ENCODE results near the gene DOP1B.
A peak's percentile ranks its signal among the peaks of the same experiment; 100 is the strongest.
"Not testable (repeated sequence)": the region's sequence is repeated elsewhere in the genome, so short reads cannot be mapped to it uniquely, and the experiment has no call there.

Gene DOP1B

GRCh38 chr21:36139791-36140190, 16.8 kb upstream of the DOP1B start:
- not testable (repeated sequence) for ATAC-seq

- ATAC-seq, result peak; percentile 94 to 98
Observed at GRCh38 chr21:36141513-36141925, 15.1 kb upstream of the DOP1B start.

GRCh38 chr21:36144233-36144632, 12.4 kb upstream of the DOP1B start:
- ATAC-seq, result not testable (repeated sequence)

GRCh38 chr21:36145259-36145658, 11.4 kb upstream of the DOP1B start:
- no peak for ATAC-seq

GRCh38 chr21:36147911-36148310, 8.7 kb upstream of the DOP1B start:
- no peak for ATAC-seq

- no peak for ATAC-seq
Observed at GRCh38 chr21:36148886-36149285, 7.7 kb upstream of the DOP1B start.

GRCh38 chr21:36149788-36150711, 6.6 kb upstream of the DOP1B start:
- ATAC-seq, result peak; percentile 38 to 56

GRCh38 chr21:36155603-36156338, 853 bp upstream of the DOP1B start:
- no peak for ATAC-seq

- peak; percentile 82 to 86 for ATAC-seq
Observed at GRCh38 chr21:36156339-36156814, 247 bp upstream of the DOP1B start.

- ATAC-seq, result no peak
Observed at GRCh38 chr21:36159356-36159921, 2.8 kb downstream of the DOP1B start.

GRCh38 chr21:36160850-36161178, 4.2 kb downstream of the DOP1B start:
- no peak for ATAC-seq

GRCh38 chr21:36162631-36163030, 6.0 kb downstream of the DOP1B start:
- no peak for ATAC-seq

- ATAC-seq, result no peak
Observed at GRCh38 chr21:36163750-36164741, 7.4 kb downstream of the DOP1B start.

- ATAC-seq, result no peak
Observed at GRCh38 chr21:36165356-36165755, 8.7 kb downstream of the DOP1B start.

GRCh38 chr21:36166705-36167104, 10.1 kb downstream of the DOP1B start:
- ATAC-seq, result no peak

GRCh38 chr21:36167541-36167940, 10.9 kb downstream of the DOP1B start:
- ATAC-seq, result no peak

GRCh38 chr21:36169470-36170128, 13.0 kb downstream of the DOP1B start:
- no peak for ATAC-seq

GRCh38 chr21:36170823-36171222, 14.2 kb downstream of the DOP1B start:
- ATAC-seq, result no peak

- no peak for ATAC-seq
Observed at GRCh38 chr21:36171336-36171735, 14.7 kb downstream of the DOP1B start.

GRCh38 chr21:36171741-36172331, 15.2 kb downstream of the DOP1B start:
- no peak for ATAC-seq

- ATAC-seq, result no peak
Observed at GRCh38 chr21:36174780-36175179, 18.2 kb downstream of the DOP1B start.
